Measurements from ENCODE around the gene OR6S1. TPM values are rescaled to one million over a fixed set of nuclear protein-coding genes. Genes with fewer than 3 reads are reported as not detected.
A peak's percentile ranks its signal among the peaks of the same experiment; 100 is the strongest.

The OR6S1 gene
- total RNA-seq, 1 experiment from 2014 or later = not detected

- DNase-seq (ENCODE audit: low read depth, low spot score) (peak; percentile 68), ATAC-seq (peak; percentile 93)
- Histone ChIP-seq H3K9me3 (ENCODE audit: control insufficient read depth, insufficient read depth, low read depth, low read length) (no peaks in the 10 kb centered on the region), H3K27me3 (ENCODE audit: control insufficient read depth, insufficient read depth, low read length) (no peaks in the 10 kb centered on the region), H3K36me3 (ENCODE audit: control insufficient read depth, insufficient read depth, low read length) (no peaks in the 10 kb centered on the region), H3K27ac (ENCODE audit: low read length) (peak overlapping the region; percentile 61), H3K4me1 (ENCODE audit: control insufficient read depth, insufficient read depth, low read length) (peaks cover 21% of the 10 kb centered on the region), H3K4me3 (ENCODE audit: low read depth in 2 of 2, low read length in 2 of 2) (no peak overlapping the region)
- POLR2A ChIA-PET = no interaction called here
- in situ Hi-C loops (cut with HindIII; ENCODE audit: low pct_unique_long_range_greater_than_20kb, low sequenced_read_pairs) (no loop called here), intact Hi-C loops (cut with micrococcal nuclease; ENCODE audit: unreplicated experiment) (no loop called here)
- CTCF ChIA-PET = interaction anchor here (0.6 to 1.0 kb wide), 2 partner anchors 9 to 299 kb away, joined by 4 read pairs; no protein-coding TSS in a partner anchor
- TF ChIP-seq SIN3A (IDR thresholded peaks at IDR 0.05; ENCODE audit: borderline replicate concordance, insufficient read depth, low read depth, low read length) (no peak), POLR2AphosphoS5 (IDR thresholded peaks at IDR 0.05; ENCODE audit: low read depth, low read length) (peak; percentile 61; the same call in 1 of the 2 replicates), TCF7L2 (IDR thresholded peaks at IDR 0.05; ENCODE audit: low read depth, low read length) (peak; percentile 94; the same call in 1 of the 2 replicates)
- BruUV-seq (replicated peaks) = no TSS peak
These were observed 30.2 kb upstream of the OR6S1 start for GRCh38 chr14:20671597-20672283.

GRCh38 chr14:20668969-20669368 lies 27.5 kb upstream of the OR6S1 start:
- ATAC-seq (peak; percentile 58), DNase-seq (ENCODE audit: low read depth, low spot score) (no peak)
- H3K4me3 ChIP-seq (ENCODE audit: low read depth in 2 of 2, low read length in 2 of 2) = no peak overlapping the region
- intact Hi-C loops (cut with micrococcal nuclease; ENCODE audit: unreplicated experiment) (no loop called here), in situ Hi-C loops (cut with HindIII; ENCODE audit: low pct_unique_long_range_greater_than_20kb, low sequenced_read_pairs) (no loop called here)
- H3K36me3 ChIP-seq (ENCODE audit: control insufficient read depth, insufficient read depth, low read length) = no peaks in the 10 kb centered on the region
- H3K9me3 ChIP-seq (ENCODE audit: control insufficient read depth, insufficient read depth, low read depth, low read length) = no peaks in the 10 kb centered on the region
- no peaks in the 10 kb centered on the region for H3K27me3 ChIP-seq (ENCODE audit: control insufficient read depth, insufficient read depth, low read length)
- BruUV-seq (replicated peaks) = no TSS peak
- TF ChIP-seq REST (IDR thresholded peaks at IDR 0.05; ENCODE audit: insufficient read depth in 1 of 2, low read depth in 2 of 2, low read length in 1 of 2) = no peak
- no peak for TF ChIP-seq CTCF (IDR thresholded peaks at IDR 0.05)
- no peak for TF ChIP-seq SIN3A (IDR thresholded peaks at IDR 0.05; ENCODE audit: borderline replicate concordance, insufficient read depth, low read depth, low read length)
- TF ChIP-seq POLR2AphosphoS5 (IDR thresholded peaks at IDR 0.05; ENCODE audit: low read depth, low read length) = no peak
- no peak for TF ChIP-seq TCF7L2 (IDR thresholded peaks at IDR 0.05; ENCODE audit: low read depth, low read length)
- peaks cover 21% of the 10 kb centered on the region for H3K4me1 ChIP-seq (ENCODE audit: control insufficient read depth, insufficient read depth, low read length)
- ChIA-PET POLR2A (no interaction called here), CTCF (no interaction called here)
- no peak overlapping the region for H3K27ac ChIP-seq (ENCODE audit: low read length)

GRCh38 chr14:20667957-20668356 lies 26.5 kb upstream of the OR6S1 start:
- no peak overlapping the region for H3K27ac ChIP-seq (ENCODE audit: low read length)
- in situ Hi-C loops (cut with HindIII; ENCODE audit: low pct_unique_long_range_greater_than_20kb, low sequenced_read_pairs) = no loop called here
- TF ChIP-seq POLR2AphosphoS5 (IDR thresholded peaks at IDR 0.05; ENCODE audit: low read depth, low read length) = no peak
- TF ChIP-seq SIN3A (IDR thresholded peaks at IDR 0.05; ENCODE audit: borderline replicate concordance, insufficient read depth, low read depth, low read length) = no peak
- no peak for TF ChIP-seq REST (IDR thresholded peaks at IDR 0.05; ENCODE audit: insufficient read depth in 1 of 2, low read depth in 2 of 2, low read length in 1 of 2)
- TF ChIP-seq TCF7L2 (IDR thresholded peaks at IDR 0.05; ENCODE audit: low read depth, low read length) = no peak
- no peak for TF ChIP-seq CTCF (IDR thresholded peaks at IDR 0.05)
- ATAC-seq (no peak), DNase-seq (ENCODE audit: low read depth, low spot score) (no peak)
- no peaks in the 10 kb centered on the region for H3K9me3 ChIP-seq (ENCODE audit: control insufficient read depth, insufficient read depth, low read depth, low read length)
- intact Hi-C loops (cut with micrococcal nuclease; ENCODE audit: unreplicated experiment) = no loop called here
- POLR2A ChIA-PET = no interaction called here
- H3K4me3 ChIP-seq (ENCODE audit: low read depth in 2 of 2, low read length in 2 of 2) = no peak overlapping the region
- H3K36me3 ChIP-seq (ENCODE audit: control insufficient read depth, insufficient read depth, low read length) = no peaks in the 10 kb centered on the region
- BruUV-seq (replicated peaks) = no TSS peak
- CTCF ChIA-PET = no interaction called here
- peaks cover 21% of the 10 kb centered on the region for H3K4me1 ChIP-seq (ENCODE audit: control insufficient read depth, insufficient read depth, low read length)
- H3K27me3 ChIP-seq (ENCODE audit: control insufficient read depth, insufficient read depth, low read length) = no peaks in the 10 kb centered on the region
